DOHH2 (cell line): Measurements from ENCODE around the gene PAX3.

Source experiments
- CTCF ChIP-seq: fragments of 200-600 bp; sonication (generic); IDR thresholded peaks from one replicate; pipeline ENCODE4 v1.5.1; 2014; ENCODE audit warnings: antibody characterized with exemption, mild to moderate bottlenecking, low read depth, low read length; ENCODE audit not compliant: poor library complexity, severe bottlenecking
- EZH2phosphoT487 ChIP-seq: fragments of 200-600 bp; sonication (generic); IDR thresholded peaks from 2 replicates; pipeline ENCODE4 v1.6.1; 2017; ENCODE audit warnings: borderline replicate concordance, mild to moderate bottlenecking, antibody characterized with exemption, low read length, moderate library complexity, mixed read lengths

GRCh38 chr2:222303828-222304736, 5.3 kb upstream of the PAX3 start:
- TF ChIP-seq CTCF (no peak), EZH2phosphoT487 (no peak)
